ENCODE results near the gene SDSL. TPM values are rescaled to one million over a fixed set of nuclear protein-coding genes. Genes with fewer than 3 reads are reported as not detected.

SDSL gene
- total and polyA plus RNA-seq, 10 of the 15 experiments (the other 5 are each of a cell fraction or from before 2014, with no cell fraction given): 0.18 to 4.4 (median 1.0) TPM

DNA sequence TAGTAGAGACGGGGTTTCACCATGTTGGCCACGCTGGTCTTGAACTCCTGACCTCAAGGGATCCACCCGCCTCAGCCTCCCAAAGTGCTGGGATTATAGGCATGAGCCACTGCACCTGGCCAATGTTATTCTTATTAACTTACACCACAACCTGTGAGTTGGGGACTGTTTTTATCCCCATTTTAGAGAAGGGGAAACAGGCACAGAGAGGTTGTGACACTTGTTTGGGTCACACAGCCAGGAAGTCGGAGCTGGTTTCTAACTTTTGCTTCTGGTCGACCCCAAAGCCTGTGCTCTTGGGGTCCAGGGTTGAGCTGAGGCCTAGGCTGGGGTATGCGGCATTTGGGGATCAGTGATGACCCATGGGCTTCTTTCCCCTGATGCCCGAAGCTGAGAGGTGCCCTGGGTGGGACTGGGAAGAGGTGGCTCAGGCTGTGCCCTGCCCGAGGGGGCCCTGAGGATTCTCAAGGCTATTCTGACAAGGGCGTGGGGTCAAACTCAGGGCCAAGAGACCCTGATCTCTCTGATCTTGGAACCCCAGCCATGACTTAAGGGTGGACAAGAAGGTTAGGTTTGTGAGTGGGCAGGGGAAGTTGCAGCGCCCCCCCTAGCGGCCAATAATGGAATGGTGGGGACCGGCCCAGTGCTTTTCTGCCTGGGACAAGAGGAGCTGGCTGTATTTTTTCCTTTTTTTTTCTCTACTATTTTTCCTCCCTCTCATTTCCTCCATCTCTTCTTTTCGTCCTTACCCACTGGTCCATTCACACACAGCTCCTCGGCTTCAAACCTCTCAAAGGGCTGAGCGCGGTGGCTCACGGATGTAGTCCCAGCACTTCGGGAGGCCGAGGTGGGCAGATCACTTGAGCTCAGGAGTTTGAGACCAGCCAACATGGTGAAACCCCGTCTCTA is 3.0 kb downstream of the SDSL start (continued):
- TF ChIP-seq TCF12 (IDR thresholded peaks at IDR 0.05; ENCODE audit: low read depth, low read length) (no peak), ZNF217 (IDR thresholded peaks at IDR 0.05) (peak; percentile 41; the same call in 1 of the 2 replicates), FOXM1 (IDR thresholded peaks at IDR 0.05; ENCODE audit: low read depth, low read length) (no peak), MYC (IDR thresholded peaks at IDR 0.05; ENCODE audit: insufficient read depth, insufficient read length, insufficient replicate concordance, low read length, severe bottlenecking) (no peak), SMC3 (IDR thresholded peaks at IDR 0.05; ENCODE audit: borderline replicate concordance, low read length) (peak; percentile 58; the same call in 1 of the 2 replicates), CHD4 (IDR thresholded peaks at IDR 0.05) (no peak), EP300 (IDR thresholded peaks at IDR 0.05; ENCODE audit: borderline replicate concordance in 1 of 2, control insufficient read depth in 1 of 2, low read depth in 2 of 2, low read length in 2 of 2) (no peak), SIN3A (IDR thresholded peaks at IDR 0.05; ENCODE audit: low read depth, low read length) (no peak), ZSCAN29 (IDR thresholded peaks at IDR 0.05) (no peak), RAD21 (IDR thresholded peaks at IDR 0.05; ENCODE audit: insufficient read depth, low read depth, low read length) (peak; percentile 70), HDGF (IDR thresholded peaks at IDR 0.05) (no peak), ZBED1 (IDR thresholded peaks at IDR 0.05; ENCODE audit: borderline replicate concordance) (no peak), SRF (IDR thresholded peaks at IDR 0.05; ENCODE audit: low read depth in 2 of 2, low read length in 2 of 2) (no peak), BRCA1 (IDR thresholded peaks at IDR 0.05; ENCODE audit: low read depth, low read length) (no peak), ATF2 (IDR thresholded peaks at IDR 0.05; ENCODE audit: low read length) (no peak), KAT2A (conservative IDR thresholded peaks at IDR 0.05; ENCODE audit: control insufficient read depth, low read depth, low read length) (no peak), SREBF1 (IDR thresholded peaks at IDR 0.05; ENCODE audit: low read length) (no peak)
- TF ChIP-seq, protein P1, sequence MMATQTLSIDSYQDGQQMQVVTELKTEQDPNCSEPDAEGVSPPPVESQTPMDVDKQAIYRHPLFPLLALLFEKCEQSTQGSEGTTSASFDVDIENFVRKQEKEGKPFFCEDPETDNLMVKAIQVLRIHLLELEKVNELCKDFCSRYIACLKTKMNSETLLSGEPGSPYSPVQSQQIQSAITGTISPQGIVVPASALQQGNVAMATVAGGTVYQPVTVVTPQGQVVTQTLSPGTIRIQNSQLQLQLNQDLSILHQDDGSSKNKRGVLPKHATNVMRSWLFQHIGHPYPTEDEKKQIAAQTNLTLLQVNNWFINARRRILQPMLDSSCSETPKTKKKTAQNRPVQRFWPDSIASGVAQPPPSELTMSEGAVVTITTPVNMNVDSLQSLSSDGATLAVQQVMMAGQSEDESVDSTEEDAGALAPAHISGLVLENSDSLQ (IDR thresholded peaks at IDR 0.05): no peak
